Lung (tissue), 12 donors: Measurements from ENCODE around the gene YBX2. TPM values are rescaled to one million over a fixed set of nuclear protein-coding genes. Genes with fewer than 3 reads are reported as not detected.

Experiments used
- ATAC-seq: fragments of 200-7000 bp; cut with Tn5 transposase; one replicate; pipeline ENCODE4 v1.9.1; 2020; ENCODE audit warnings: moderate number of reproducible peaks; ENCODE audit not compliant: insufficient read depth, low FRiP score
- DNase-seq, 3 donors: peaks; one replicate each; pipeline ENCODE4 v3.0.0-alpha.2; 2013 to 2017
- H3K27ac ChIP-seq, 2 donors: one replicate each; pipeline ENCODE4 v1.5.1; 2013; ENCODE audit warnings: mild to moderate bottlenecking in 2 of 2, moderate library complexity in 2 of 2, control low read depth in 1 of 2, inconsistent platforms in 1 of 2, low read depth in 1 of 2, low read length in 1 of 2
- H3K27me3 ChIP-seq, 3 donors: one replicate each; pipeline ENCODE4 v1.5.1; 2013; ENCODE audit warnings: low read length in 2 of 3; ENCODE audit not compliant: control insufficient read depth in 3 of 3, insufficient read depth in 3 of 3
- H3K36me3 ChIP-seq, 4 donors: one replicate each; pipeline ENCODE4 v1.5.1; 2013; ENCODE audit warnings: low read length in 4 of 4, mild to moderate bottlenecking in 1 of 4, moderate library complexity in 1 of 4; ENCODE audit not compliant: control insufficient read depth in 4 of 4, insufficient read depth in 4 of 4
- H3K4me1 ChIP-seq, 5 donors: one replicate each; pipeline ENCODE4 v1.5.1; 2013; ENCODE audit warnings: low read length in 5 of 5, mild to moderate bottlenecking in 2 of 5, moderate library complexity in 1 of 5; ENCODE audit not compliant: control insufficient read depth in 5 of 5, insufficient read depth in 5 of 5
- H3K4me3 ChIP-seq: one replicate; pipeline ENCODE4 v1.5.1; 2013; ENCODE audit warnings: mild to moderate bottlenecking, control low read depth, moderate library complexity
- H3K9ac ChIP-seq, 2 donors: one replicate each; pipeline ENCODE4 v1.5.1; 2013; ENCODE audit warnings: low read length in 2 of 2, control low read depth in 1 of 2; ENCODE audit not compliant: insufficient read depth in 1 of 2
- H3K9me3 ChIP-seq, 4 donors: one replicate each; pipeline ENCODE4 v1.5.1; 2013; ENCODE audit warnings: low read length in 3 of 4, mild to moderate bottlenecking in 1 of 4, moderate library complexity in 1 of 4; ENCODE audit not compliant: control insufficient read depth in 4 of 4, insufficient read depth in 3 of 4
- CTCF ChIP-seq: IDR thresholded peaks from 2 replicates; pipeline ENCODE4 v1.5.1; 2012; ENCODE audit warnings: mild to moderate bottlenecking; ENCODE audit errors: control extremely low read depth, extremely low read depth
- WGBS, 2 donors: extraction: QIAGEN DNeasy Blood & Tissue Kit; methylation state at CpG; one replicate each; pipeline ENCODE4 v1.1.7; 2013; 5-methylcytosine and 5-hydroxymethylcytosine counted together
- polyA plus RNA-seq, 2 donors: library from polyadenylated mRNA; stranded (reverse); fragments of 200-250 nt; gene quantifications; one replicate each; pipeline ENCODE4 v1.2.1, GENCODE V29; 2013
- total RNA-seq, 2 donors: library from RNA; depleted of rRNA in 1 of 2; stranded (reverse); fragments of >200 nt in 1 of 2; gene quantifications; one replicate each; pipeline ENCODE4 v1.2.1, GENCODE V29; 2014 to 2021
- donor health status: control.
- donor health status: control.
- donor health status: Bipolar disorder and iron deficiency.
- donor health status: healthy.
- donor health status: DM: yes; HTN: yes; CAD: no.

Gene YBX2
- total and polyA plus RNA-seq, 4 donors = 0.03 to 0.57 (median 0.40) TPM

GRCh38 chr17:7312432-7313087, 18.1 kb upstream of the YBX2 start:
- 83% methylated on average over 7 of the region's 7 CpGs for WGBS, 2 donors
- H3K9me3 ChIP-seq = peaks cover 0 to 2% (median 0%) of the 10 kb centered on the region in 4 donors
- ATAC-seq (no peak), DNase-seq (no peak)
- no peak for TF ChIP-seq CTCF
- no peak overlapping the region for H3K9ac ChIP-seq
- H3K27me3 ChIP-seq = no peaks in the 10 kb centered on the region
- no peak overlapping the region for H3K4me3 ChIP-seq
- H3K27ac ChIP-seq = no peak overlapping the region
- H3K4me1 ChIP-seq = peaks cover 6 to 26% (median 19%) of the 10 kb centered on the region in 5 donors
- H3K36me3 ChIP-seq = peaks cover 17 to 43% (median 41%) of the 10 kb centered on the region in 4 donors

- H3K36me3 ChIP-seq = peaks cover 17 to 39% (median 37%) of the 10 kb centered on the region in 4 donors
- 88 to 91% methylated on average over 7 of the region's 7 CpGs for WGBS, 2 donors
Measured at GRCh38 chr17:7311110-7311705, 16.8 kb upstream of the YBX2 start.

GRCh38 chr17:7309628-7310027, 15.2 kb upstream of the YBX2 start:
- Histone ChIP-seq H3K4me3 (no peak overlapping the region), H3K27ac (peak overlapping the region in 1 of 2 donors; percentile 18), H3K9me3 (peaks cover 0 to 2% (median 0%) of the 10 kb centered on the region in 4 donors), H3K4me1 (peaks cover 6 to 23% (median 14%) of the 10 kb centered on the region in 5 donors), H3K27me3 (no peaks in the 10 kb centered on the region), H3K9ac (no peak overlapping the region), H3K36me3 (peaks cover 17 to 39% (median 33%) of the 10 kb centered on the region in 4 donors)
- ATAC-seq (no peak), DNase-seq (no peak)
- TF ChIP-seq CTCF = no peak
- 77 to 84% methylated on average over 12 of the region's 12 CpGs for WGBS, 2 donors

More at GRCh38 chr17:7311110-7311705, 16.8 kb upstream of the YBX2 start:
- Histone ChIP-seq H3K9ac (no peak overlapping the region), H3K9me3 (peaks cover 0 to 2% (median 0%) of the 10 kb centered on the region in 4 donors), H3K4me3 (no peak overlapping the region), H3K27me3 (no peaks in the 10 kb centered on the region), H3K27ac (no peak overlapping the region), H3K4me1 (peaks cover 6 to 26% (median 19%) of the 10 kb centered on the region in 5 donors)
- DNase-seq (no peak), ATAC-seq (no peak)
- TF ChIP-seq CTCF = no peak
